HepG2 (cell line): ENCODE data around the gene LINGO1. TPM values are rescaled to one million over a fixed set of nuclear protein-coding genes. Genes with fewer than 3 reads are reported as not detected.

Experiments
- ATAC-seq: fragments of 200-7000 bp; cut with Tn5 transposase; 3 replicates; pipeline ENCODE4 v1.9.1; 2020; ENCODE audit warnings: mild to moderate bottlenecking, moderate library complexity
- BruUV-seq: library from RNA; stranded (reverse); fragments of 400-500 nt; replicated peaks from 2 replicates; lab custom pipeline; 2021; lab: Mats Ljungman, UMichigan
- CTCF ChIA-PET: fragments of 300-600 bp; formaldehyde crosslinking; extraction: SDS; loops from one replicate; lab custom pipeline; 2021; ENCODE audit warnings: low total read pairs, inconsistent platforms, low intra/inter-chr PET ratio; lab: Yijun Ruan, JAX
- POLR2A ChIA-PET: fragments of 350-600 bp; sonication (Branson Sonifier 250); formaldehyde crosslinking; loops from one replicate; lab custom pipeline; 2020; ENCODE audit warnings: antibody characterized with exemption, inconsistent platforms; lab: Yijun Ruan, JAX
- DNase-seq: peaks from one replicate; pipeline ENCODE4 v3.0.0-alpha.2; 2015; ENCODE audit warnings: low spot score
- FAIRE-seq: peaks from 3 replicates; lab custom pipeline; 2011; peaks lifted over from hg19 to GRCh38; lab: Jason Lieb, UNC
- H2AFZ ChIP-seq: one replicate; pipeline ENCODE4 v1.6.1; 2011; ENCODE audit warnings: low read length, inconsistent platforms
- H3K27ac ChIP-seq: fragments of 300-600 bp; 3 replicates; pipeline ENCODE4 v1.8.0; 2011; ENCODE audit warnings: mixed run types, mild to moderate bottlenecking, mixed read lengths, low read length, inconsistent platforms; ENCODE audit not compliant: insufficient read depth; ENCODE audit errors: extremely low read length
- H3K27me3 ChIP-seq, 2 experiments: fragments of 200-600 bp in 1 of 2; 2 replicates in 1 of 2; 3 replicates in 1 of 2; pipeline versions ENCODE4 v1.6.0 to v1.8.0; 2011; ENCODE audit warnings: low read length in 2 of 2, mild to moderate bottlenecking in 2 of 2, moderate library complexity in 2 of 2, inconsistent platforms in 1 of 2; ENCODE audit not compliant: insufficient read depth in 2 of 2, control insufficient read depth in 1 of 2
- H3K36me3 ChIP-seq, 2 experiments: fragments of 200-600 bp in 1 of 2; replicated peaks in 1 of 2; 2 replicates in 1 of 2; 3 replicates in 1 of 2; pipeline versions ENCODE4 v1.5.1 to v1.8.0; 2011; ENCODE audit warnings: low read length in 2 of 2, inconsistent platforms in 1 of 2; ENCODE audit not compliant: insufficient read depth in 2 of 2, control insufficient read depth in 1 of 2
- H3K4me1 ChIP-seq: 2 replicates; pipeline ENCODE4 v1.5.1; 2012; ENCODE audit warnings: low read length, inconsistent platforms; ENCODE audit not compliant: insufficient read depth
- H3K4me2 ChIP-seq: 2 replicates; pipeline ENCODE4 v1.6.0; 2011; ENCODE audit warnings: low read depth, low read length, inconsistent platforms
- H3K4me3 ChIP-seq, 3 experiments: fragments of 200-600 bp in 1 of 3; sonication (generic), shearing (Covaris generic) in 1 of 3; replicated peaks in 1 of 3; 2 replicates each; pipeline ENCODE4 v1.5.1; 2011 to 2016; ENCODE audit warnings: low read length in 3 of 3, inconsistent platforms in 2 of 3, low read depth in 2 of 3, mild to moderate bottlenecking in 2 of 3, control low read depth in 1 of 3, mixed read lengths in 1 of 3; ENCODE audit not compliant: insufficient read depth in 1 of 3
- H3K79me2 ChIP-seq: one replicate; pipeline ENCODE4 v1.6.1; 2011; ENCODE audit warnings: low read length, inconsistent platforms; ENCODE audit not compliant: insufficient read depth
- H3K9ac ChIP-seq: 2 replicates; pipeline ENCODE4 v1.6.0; 2011; ENCODE audit warnings: mild to moderate bottlenecking, low read depth, low read length, inconsistent platforms; ENCODE audit not compliant: insufficient read depth
- H3K9me3 ChIP-seq: 2 replicates; pipeline ENCODE4 v1.5.1; 2012; ENCODE audit warnings: mild to moderate bottlenecking, low read length
- H4K20me1 ChIP-seq: 2 replicates; pipeline ENCODE4 v1.6.0; 2011; ENCODE audit warnings: inconsistent platforms, mild to moderate bottlenecking, low read length, moderate library complexity; ENCODE audit not compliant: insufficient read depth
- ARID2 ChIP-seq: sonication (generic); formaldehyde crosslinking; IDR thresholded peaks from 2 replicates; pipeline ENCODE4 v1.8.1; 2022; ENCODE audit warnings: mild to moderate bottlenecking, missing genetic modification reagents, borderline replicate concordance
- CBFB ChIP-seq: sonication (generic); formaldehyde crosslinking; IDR thresholded peaks from 2 replicates; pipeline ENCODE4 v1.4.0; 2020; ENCODE audit warnings: missing genetic modification reagents
- HNF1A ChIP-seq, 2 experiments: sonication (generic) in 1 of 2; formaldehyde crosslinking in 1 of 2; IDR thresholded peaks; 2 replicates each; pipeline versions ENCODE4 v1.4.0 to v1.6.1; 2016 to 2020; ENCODE audit warnings: borderline replicate concordance in 1 of 2, low read depth in 1 of 2, mild to moderate bottlenecking in 1 of 2, missing genetic modification reagents in 1 of 2
- HNRNPH1 ChIP-seq: fragments of 200-400 bp; formaldehyde crosslinking; optimal IDR thresholded peaks from 2 replicates; pipeline ENCODE3; 2017; ENCODE audit warnings: mild to moderate bottlenecking, low read depth, low read length
- HOXA7 ChIP-seq: sonication (generic); formaldehyde crosslinking; IDR thresholded peaks from 2 replicates; pipeline ENCODE4 v1.8.1; 2022; ENCODE audit warnings: mild to moderate bottlenecking, missing genetic modification reagents, moderate library complexity
- PHF21A ChIP-seq: sonication (generic); formaldehyde crosslinking; IDR thresholded peaks from 2 replicates; pipeline ENCODE4 v1.5.0; 2020; ENCODE audit warnings: mild to moderate bottlenecking, missing genetic modification reagents
- ZMYM4 ChIP-seq: sonication (generic); formaldehyde crosslinking; IDR thresholded peaks from 2 replicates; pipeline ENCODE4 v1.8.1; 2023; ENCODE audit warnings: mild to moderate bottlenecking, missing genetic modification reagents
- ZNF138 ChIP-seq: sonication (generic); formaldehyde crosslinking; IDR thresholded peaks from 2 replicates; pipeline ENCODE4 v1.5.0; 2020; ENCODE audit warnings: mild to moderate bottlenecking, low read depth, missing genetic modification reagents
- ZNF468 ChIP-seq: sonication (generic); formaldehyde crosslinking; IDR thresholded peaks from 2 replicates; pipeline ENCODE4 v1.8.0; 2022; ENCODE audit warnings: mild to moderate bottlenecking, moderate library complexity, missing genetic modification reagents
- ZNF572 ChIP-seq: sonication (generic); formaldehyde crosslinking; IDR thresholded peaks from 2 replicates; pipeline ENCODE4 v1.5.1; 2020; ENCODE audit warnings: mild to moderate bottlenecking, missing genetic modification reagents
- ZNF749 ChIP-seq: sonication (generic); formaldehyde crosslinking; IDR thresholded peaks from 2 replicates; pipeline ENCODE4 v1.8.0; 2022; ENCODE audit warnings: mild to moderate bottlenecking, missing genetic modification reagents, moderate library complexity, borderline replicate concordance
- ZNF772 ChIP-seq: sonication (generic); formaldehyde crosslinking; IDR thresholded peaks from 2 replicates; pipeline ENCODE4 v1.5.0; 2020; ENCODE audit warnings: mild to moderate bottlenecking, missing genetic modification reagents
- ZNF788 ChIP-seq: sonication (generic); formaldehyde crosslinking; IDR thresholded peaks from 2 replicates; pipeline ENCODE4 v1.5.0; 2020; ENCODE audit warnings: mild to moderate bottlenecking, missing genetic modification reagents, borderline replicate concordance
- WGBS: methylation state at CpG from one replicate; pipeline ENCODE4 v1.1.6; 2017; ENCODE audit warnings: low lambda C conversion rate; 5-methylcytosine and 5-hydroxymethylcytosine counted together
- in situ Hi-C: cut with HindIII; loops from 2 replicates; pipeline ENCODE4 v1.10.0; 2017; ENCODE audit warnings: low pct_unique_long_range_greater_than_20kb; ENCODE audit not compliant: extremely low pct_ligation_motif_present
- intact Hi-C: fragments of 100-400 bp; cut with micrococcal nuclease; formaldehyde crosslinking; loops from one replicate; pipeline ENCODE4 v1.10.0; 2022; ENCODE audit not compliant: unreplicated experiment
- polyA plus RNA-seq, 8 experiments: library from polyadenylated mRNA; depleted of rRNA in 3 of 8; stranded (reverse) in 7 of 8; unstranded in 1 of 8; fragments of >200 nt; fragmentation: Illumina TruSeq in 4 of 8; extraction: Trizol in 4 of 8; gene quantifications; 2 replicates each; pipeline versions ENCODE4 v1.2.1 to v1.2.3, GENCODE V29; 2011 to 2016; ENCODE audit warnings: low read depth in 4 of 8, missing spikeins in 1 of 8, mixed read lengths in 1 of 8; ENCODE audit not compliant: insufficient read depth in 1 of 8
- total RNA-seq, 5 experiments: library from RNA; depleted of rRNA; stranded (reverse); fragments of >200 nt; fragmentation: Illumina TruSeq; extraction: Trizol; gene quantifications; 2 replicates each; pipeline ENCODE4 v1.2.3, GENCODE V29; 2016; ENCODE audit warnings: low read depth in 1 of 5
- TF ChIP-seq, protein P1 (sequence below): sonication (generic); formaldehyde crosslinking; IDR thresholded peaks from 2 replicates; pipeline ENCODE4 v1.4.0; 2020; ENCODE audit warnings: missing genetic modification reagents, low read depth, mild to moderate bottlenecking, borderline replicate concordance

LINGO1 gene
- total and polyA plus RNA-seq, 2 of the 13 experiments (the other 11 are each of a cell fraction or from before 2014, with no cell fraction given): 0.07 TPM; not detected in 1

- H3K4me2 ChIP-seq: no peak overlapping the region
- BruUV-seq: no TSS peak
- H2AFZ ChIP-seq: no peak overlapping the region
- H3K9me3 ChIP-seq: no peaks in the 10 kb centered on the region
- H3K27ac ChIP-seq: no peak overlapping the region
- no peaks in the 10 kb centered on the region for H3K36me3 ChIP-seq
- H3K4me3 ChIP-seq: no peak overlapping the region
- ATAC-seq (no peak), DNase-seq (no peak), FAIRE-seq (no peak)
- H3K27me3 ChIP-seq: peaks cover 1 to 7% of the 10 kb centered on the region in 2 experiments; a peak in 4 of 5 replicates
- H3K79me2 ChIP-seq: no peaks in the 10 kb centered on the region
- 21% methylated on average over 5 of the region's 5 CpGs for whole genome bisulfite sequencing
- in situ Hi-C loops: no loop called here
- no peaks in the 10 kb centered on the region for H4K20me1 ChIP-seq
- no peaks in the 10 kb centered on the region for H3K4me1 ChIP-seq
- no peak overlapping the region for H3K9ac ChIP-seq
- CTCF ChIA-PET: no interaction called here
- intact Hi-C loops: no loop called here
- POLR2A ChIA-PET: no interaction called here
- TF ChIP-seq ZNF138: no peak
- TF ChIP-seq ZMYM4 (CRISPR knock-in tag): no peak
- no peak for TF ChIP-seq ARID2
- no peak for TF ChIP-seq ZNF788 (CRISPR knock-in tag)
- TF ChIP-seq ZNF749: no peak
- TF ChIP-seq HNRNPH1: no peak
- TF ChIP-seq ZNF572 (CRISPR knock-in tag): no peak
- TF ChIP-seq PHF21A: no peak
- TF ChIP-seq ZNF772 (CRISPR knock-in tag): no peak
- TF ChIP-seq ZNF468 (CRISPR knock-in tag): no peak
- TF ChIP-seq, protein P1, sequence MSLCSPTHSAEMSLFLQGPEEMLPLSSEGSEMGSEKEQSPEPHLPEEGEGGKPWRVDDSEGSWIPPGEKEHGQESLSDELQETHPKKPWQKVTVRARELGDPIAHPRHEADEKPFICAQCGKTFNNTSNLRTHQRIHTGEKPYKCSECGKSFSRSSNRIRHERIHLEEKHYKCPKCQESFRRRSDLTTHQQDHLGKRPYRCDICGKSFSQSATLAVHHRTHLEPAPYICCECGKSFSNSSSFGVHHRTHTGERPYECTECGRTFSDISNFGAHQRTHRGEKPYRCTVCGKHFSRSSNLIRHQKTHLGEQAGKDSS (CRISPR knock-in tag): no peak
- no peak for TF ChIP-seq HOXA7
- TF ChIP-seq HNF1A (IDR thresholded peaks at IDR 0.05; ENCODE audit: low read depth): no peak
- TF ChIP-seq HNF1A (CRISPR knock-in tag; IDR thresholded peaks at IDR 0.05; ENCODE audit: borderline replicate concordance): no peak
- no peak for TF ChIP-seq CBFB (CRISPR knock-in tag)
Measured at GRCh38 chr15:77673866-77674265, 41.2 kb upstream of the LINGO1 start.
